Astrocyte (in vitro differentiated cells and primary cell): ENCODE measurements around the gene ZNF787.
"Not testable (repeated sequence)": the region's sequence is repeated elsewhere in the genome, so short reads cannot be mapped to it uniquely, and the experiment has no call there.

Source experiments
- EZH2 ChIP-seq: IDR thresholded peaks from 2 replicates; pipeline ENCODE4 v1.6.1; 2012; ENCODE audit warnings: mild to moderate bottlenecking, low read length, inconsistent platforms; ENCODE audit not compliant: insufficient read depth
- TF ChIP-seq, protein P1 (sequence below): IDR thresholded peaks from 2 replicates; pipeline ENCODE4 v1.5.1; 2011; ENCODE audit warnings: low read depth, mild to moderate bottlenecking, inconsistent platforms, low read length, moderate library complexity; ENCODE audit not compliant: insufficient read depth

- TF ChIP-seq, protein P1, sequence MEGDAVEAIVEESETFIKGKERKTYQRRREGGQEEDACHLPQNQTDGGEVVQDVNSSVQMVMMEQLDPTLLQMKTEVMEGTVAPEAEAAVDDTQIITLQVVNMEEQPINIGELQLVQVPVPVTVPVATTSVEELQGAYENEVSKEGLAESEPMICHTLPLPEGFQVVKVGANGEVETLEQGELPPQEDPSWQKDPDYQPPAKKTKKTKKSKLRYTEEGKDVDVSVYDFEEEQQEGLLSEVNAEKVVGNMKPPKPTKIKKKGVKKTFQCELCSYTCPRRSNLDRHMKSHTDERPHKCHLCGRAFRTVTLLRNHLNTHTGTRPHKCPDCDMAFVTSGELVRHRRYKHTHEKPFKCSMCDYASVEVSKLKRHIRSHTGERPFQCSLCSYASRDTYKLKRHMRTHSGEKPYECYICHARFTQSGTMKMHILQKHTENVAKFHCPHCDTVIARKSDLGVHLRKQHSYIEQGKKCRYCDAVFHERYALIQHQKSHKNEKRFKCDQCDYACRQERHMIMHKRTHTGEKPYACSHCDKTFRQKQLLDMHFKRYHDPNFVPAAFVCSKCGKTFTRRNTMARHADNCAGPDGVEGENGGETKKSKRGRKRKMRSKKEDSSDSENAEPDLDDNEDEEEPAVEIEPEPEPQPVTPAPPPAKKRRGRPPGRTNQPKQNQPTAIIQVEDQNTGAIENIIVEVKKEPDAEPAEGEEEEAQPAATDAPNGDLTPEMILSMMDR, result not testable (repeated sequence)
- not testable (repeated sequence) for TF ChIP-seq EZH2
Observed at GRCh38 chr19:56105831-56106396, 15.2 kb downstream of the ZNF787 start.
